CD4-positive, alpha-beta memory T cell (primary cell): ENCODE measurements around the gene OR6X1. TPM values are rescaled to one million over a fixed set of nuclear protein-coding genes. Genes with fewer than 3 reads are reported as not detected.
"Not testable (repeated sequence)": the region's sequence is repeated elsewhere in the genome, so short reads cannot be mapped to it uniquely, and the experiment has no call there.

Experiments used
- CTCF ChIA-PET: fragments of 350-600 bp; sonication (Branson Sonifier 250); formaldehyde crosslinking; loops from one replicate; lab custom pipeline; 2021; ENCODE audit warnings: inconsistent platforms; ENCODE audit not compliant: partially characterized antibody; lab: Charles Lee
- POLR2A ChIA-PET: fragments of 350-600 bp; sonication (Branson Sonifier 250); formaldehyde crosslinking; loops from one replicate; lab custom pipeline; 2021; ENCODE audit not compliant: partially characterized antibody; lab: Charles Lee
- DNase-seq, 5 donors: peaks; one replicate each; pipeline versions ENCODE4 v3.0.0 to v3.0.0-alpha.2; 2020 to 2022; ENCODE audit warnings: mixed read lengths in 1 of 5
- H3K27ac ChIP-seq: one replicate; pipeline ENCODE4 v1.7.0; 2013; ENCODE audit warnings: low read depth, low read length
- H3K27me3 ChIP-seq: 2 replicates; pipeline ENCODE4 v1.7.0; 2013; ENCODE audit warnings: mild to moderate bottlenecking, low read length, moderate library complexity; ENCODE audit not compliant: insufficient read depth
- H3K36me3 ChIP-seq: 2 replicates; pipeline ENCODE4 v1.7.0; 2013; ENCODE audit warnings: mild to moderate bottlenecking, low read length, moderate library complexity; ENCODE audit not compliant: insufficient read depth
- H3K4me1 ChIP-seq: 2 replicates; pipeline ENCODE4 v1.7.0; 2013; ENCODE audit warnings: mild to moderate bottlenecking, low read length, moderate library complexity; ENCODE audit not compliant: insufficient read depth
- H3K4me3 ChIP-seq, 2 donors: one replicate each; pipeline ENCODE4 v1.7.0; 2013; ENCODE audit warnings: low read length in 2 of 2, mild to moderate bottlenecking in 1 of 2
- H3K9me3 ChIP-seq, 2 donors: one replicate each; pipeline ENCODE4 v1.7.0; 2013; ENCODE audit warnings: low read length in 2 of 2, control low read depth in 1 of 2; ENCODE audit not compliant: control insufficient read depth in 1 of 2
- H3K27ac Mint-ChIP-seq, 7 donors: one replicate each; pipeline ENCODE4 v1.8.0; 2020 to 2021; ENCODE audit warnings: mixed read lengths in 7 of 7, mild to moderate bottlenecking in 6 of 7, inconsistent platforms in 3 of 7, moderate library complexity in 3 of 7
- H3K27me3 Mint-ChIP-seq, 2 donors: one replicate each; pipeline ENCODE4 v1.8.0; 2020 to 2021; ENCODE audit warnings: mixed read lengths in 2 of 2
- H3K36me3 Mint-ChIP-seq, 2 donors: one replicate each; pipeline ENCODE4 v1.8.0; 2020 to 2021; ENCODE audit warnings: mixed read lengths in 2 of 2, inconsistent platforms in 1 of 2, mild to moderate bottlenecking in 1 of 2
- H3K4me1 Mint-ChIP-seq, 4 donors: one replicate each; pipeline ENCODE4 v1.8.0; 2020 to 2021; ENCODE audit warnings: mixed read lengths in 4 of 4, mild to moderate bottlenecking in 1 of 4
- H3K4me3 Mint-ChIP-seq, 8 donors: one replicate each; pipeline ENCODE4 v1.8.0; 2020 to 2021; ENCODE audit warnings: mixed read lengths in 8 of 8, mild to moderate bottlenecking in 7 of 8, moderate library complexity in 6 of 8, inconsistent platforms in 3 of 8
- H3K9me3 Mint-ChIP-seq, 8 donors: one replicate each; pipeline ENCODE4 v1.8.0; 2020 to 2021; ENCODE audit warnings: mixed read lengths in 8 of 8, mild to moderate bottlenecking in 5 of 8, inconsistent platforms in 3 of 8, moderate library complexity in 1 of 8
- intact Hi-C: fragments of 100-400 bp; cut with micrococcal nuclease; formaldehyde crosslinking; loops from one replicate; pipeline ENCODE4 v1.15.1; 2023
- polyA plus RNA-seq, 2 donors: library from polyadenylated mRNA; unstranded; fragments of 300-500 nt; fragmentation: Illumina TruSeq; gene quantifications; one replicate each; pipeline ENCODE4 v1.2.3, GENCODE V29; 2021
- total RNA-seq, 2 experiments: library from RNA; stranded (reverse); gene quantifications; one replicate each; pipeline ENCODE4 v1.2.3, GENCODE V29; 2021

OR6X1 gene
- total and polyA plus RNA-seq, 4 experiments from 2014 or later: not detected

- no peaks in the 10 kb centered on the region for H3K36me3 ChIP-seq
- no peaks in the 10 kb centered on the region for H3K27me3 ChIP-seq
- DNase-seq: no peak
- CTCF ChIA-PET: interaction anchor here (1.1 to 1.4 kb wide), 5 partner anchors 8 to 14 kb away, joined by 3 to 8 read pairs (median 3); no protein-coding TSS in a partner anchor
- peaks cover 0 to 4% (median 0%) of the 10 kb centered on the region in 8 donors for H3K9me3 Mint-ChIP-seq
- no peak overlapping the region for H3K27ac ChIP-seq
- H3K9me3 ChIP-seq: no peaks in the 10 kb centered on the region
- intact Hi-C loops: no loop called here
- no peak overlapping the region for H3K4me3 ChIP-seq
- no peaks in the 10 kb centered on the region for H3K4me1 ChIP-seq
- no peak overlapping the region for H3K27ac Mint-ChIP-seq
- no peak overlapping the region for H3K4me3 Mint-ChIP-seq
- no peaks in the 10 kb centered on the region for H3K4me1 Mint-ChIP-seq
- POLR2A ChIA-PET: no interaction called here
- H3K36me3 Mint-ChIP-seq: peaks cover 9% of the 10 kb centered on the region in 2 donors
- peaks cover 4 to 19% of the 10 kb centered on the region in 2 donors for H3K27me3 Mint-ChIP-seq
Observed at GRCh38 chr11:123719452-123719851, 34.9 kb downstream of the OR6X1 start.

GRCh38 chr11:123718469-123718868 is 35.8 kb downstream of the OR6X1 start:
- Histone ChIP-seq H3K36me3 (no peaks in the 10 kb centered on the region), H3K27ac (no peak overlapping the region), H3K4me1 (no peaks in the 10 kb centered on the region), H3K9me3 (no peaks in the 10 kb centered on the region), H3K4me3 (no peak overlapping the region), H3K27me3 (no peaks in the 10 kb centered on the region)
- intact Hi-C loops: no loop called here
- H3K4me3 Mint-ChIP-seq: no peak overlapping the region
- ChIA-PET CTCF (interaction anchor here (1.2 kb wide), 1 partner anchor 9 kb away, joined by 5 read pairs; no protein-coding TSS in a partner anchor), POLR2A (no interaction called here)
- DNase-seq: no peak
- peaks cover under 1 to 6% of the 10 kb centered on the region in 2 donors for H3K36me3 Mint-ChIP-seq
- H3K4me1 Mint-ChIP-seq: no peaks in the 10 kb centered on the region
- H3K9me3 Mint-ChIP-seq: peaks cover 0 to 4% (median 0%) of the 10 kb centered on the region in 8 donors
- peaks cover 11 to 19% of the 10 kb centered on the region in 2 donors for H3K27me3 Mint-ChIP-seq
- H3K27ac Mint-ChIP-seq: no peak overlapping the region

- H3K27me3 Mint-ChIP-seq: peaks cover 12 to 19% of the 10 kb centered on the region in 2 donors
- CTCF ChIA-PET: no interaction called here
- peaks cover 0 to 2% of the 10 kb centered on the region in 2 donors for H3K36me3 Mint-ChIP-seq
- no peak overlapping the region for H3K4me3 Mint-ChIP-seq
- intact Hi-C loops: no loop called here
- H3K4me3 ChIP-seq: no peak overlapping the region
- H3K27me3 ChIP-seq: no peaks in the 10 kb centered on the region
- H3K4me1 Mint-ChIP-seq: no peaks in the 10 kb centered on the region
- no peak for DNase-seq
- no peak overlapping the region for H3K27ac Mint-ChIP-seq
- H3K9me3 Mint-ChIP-seq: peaks cover 0 to 3% (median 0%) of the 10 kb centered on the region in 8 donors
- no peaks in the 10 kb centered on the region for H3K36me3 ChIP-seq
- H3K9me3 ChIP-seq: no peaks in the 10 kb centered on the region
- POLR2A ChIA-PET: no interaction called here
- no peaks in the 10 kb centered on the region for H3K4me1 ChIP-seq
- H3K27ac ChIP-seq: no peak overlapping the region
Observed at GRCh38 chr11:123718063-123718462, 36.3 kb downstream of the OR6X1 start.

- H3K9me3 ChIP-seq, H3K36me3 ChIP-seq, H3K4me1 ChIP-seq, H3K27me3 ChIP-seq, H3K4me3 Mint-ChIP-seq, DNase-seq, H3K9me3 Mint-ChIP-seq, H3K27ac ChIP-seq, H3K36me3 Mint-ChIP-seq, H3K4me1 Mint-ChIP-seq, H3K27ac Mint-ChIP-seq, POLR2A ChIA-PET, intact Hi-C loops, H3K4me3 ChIP-seq: not testable (repeated sequence)
- CTCF ChIA-PET: interaction anchor here (1.3 to 2.8 kb wide), 2 partner anchors 16 to 132 kb away, joined by 3 to 9 read pairs; no protein-coding TSS in a partner anchor
- peaks cover 12 to 18% of the 10 kb centered on the region in 2 donors for H3K27me3 Mint-ChIP-seq
Observed at GRCh38 chr11:123712627-123713026, 41.7 kb downstream of the OR6X1 start.

- Mint-ChIP-seq H3K4me1 (no peaks in the 10 kb centered on the region), H3K36me3 (no peaks in the 10 kb centered on the region), H3K27ac (no peak overlapping the region), H3K9me3 (no peaks in the 10 kb centered on the region), H3K4me3 (no peak overlapping the region), H3K27me3 (peaks cover under 1 to 7% of the 10 kb centered on the region in 2 donors)
- no peaks in the 10 kb centered on the region for H3K9me3 ChIP-seq
- H3K36me3 ChIP-seq: no peaks in the 10 kb centered on the region
- POLR2A ChIA-PET: no interaction called here
- no peaks in the 10 kb centered on the region for H3K27me3 ChIP-seq
- peak in 4 of 5 donors; percentile 33 to 45 (median 40) for DNase-seq
- no peak overlapping the region for H3K27ac ChIP-seq
- H3K4me1 ChIP-seq: no peaks in the 10 kb centered on the region
- CTCF ChIA-PET: interaction anchor here (0.6 to 4.9 kb wide), 13 partner anchors 8 to 388 kb away, joined by 3 to 30 read pairs (median 4); no protein-coding TSS in a partner anchor
- H3K4me3 ChIP-seq: no peak overlapping the region
- intact Hi-C loops: loop anchor here (1.0 kb wide), 2 partner anchors 66 to 127 kb away; no protein-coding TSS in a partner anchor
Observed at GRCh38 chr11:123707606-123708205, 46.6 kb downstream of the OR6X1 start.

GRCh38 chr11:123707206-123707605 is 47.1 kb downstream of the OR6X1 start:
- ChIA-PET CTCF (interaction anchor here (0.6 to 4.9 kb wide), 14 partner anchors 8 to 388 kb away, joined by 3 to 30 read pairs (median 4); no protein-coding TSS in a partner anchor), POLR2A (no interaction called here)
- DNase-seq: no peak
- Mint-ChIP-seq H3K9me3 (no peaks in the 10 kb centered on the region), H3K27ac (no peak overlapping the region), H3K4me1 (no peaks in the 10 kb centered on the region), H3K27me3 (peaks cover 4 to 10% of the 10 kb centered on the region in 2 donors), H3K4me3 (no peak overlapping the region), H3K36me3 (no peaks in the 10 kb centered on the region)
- Histone ChIP-seq H3K4me1 (no peaks in the 10 kb centered on the region), H3K36me3 (no peaks in the 10 kb centered on the region), H3K27me3 (no peaks in the 10 kb centered on the region), H3K9me3 (no peaks in the 10 kb centered on the region), H3K4me3 (no peak overlapping the region), H3K27ac (no peak overlapping the region)
- intact Hi-C loops: loop anchor here (1.0 kb wide), 2 partner anchors 66 to 127 kb away; no protein-coding TSS in a partner anchor

GRCh38 chr11:123704341-123704740 is 50.0 kb downstream of the OR6X1 start:
- CTCF ChIA-PET: interaction anchor here (1.2 kb wide), 1 partner anchor 10 kb away, joined by 3 read pairs; no protein-coding TSS in a partner anchor
- Histone ChIP-seq H3K36me3 (no peaks in the 10 kb centered on the region), H3K9me3 (no peaks in the 10 kb centered on the region), H3K27me3 (no peaks in the 10 kb centered on the region), H3K27ac (no peak overlapping the region), H3K4me3 (no peak overlapping the region), H3K4me1 (no peaks in the 10 kb centered on the region)
- intact Hi-C loops: no loop called here
- POLR2A ChIA-PET: no interaction called here
- no peak overlapping the region for H3K4me3 Mint-ChIP-seq
- H3K4me1 Mint-ChIP-seq: no peaks in the 10 kb centered on the region
- no peaks in the 10 kb centered on the region for H3K9me3 Mint-ChIP-seq
- peaks cover 9 to 12% of the 10 kb centered on the region in 2 donors for H3K27me3 Mint-ChIP-seq
- H3K36me3 Mint-ChIP-seq: no peaks in the 10 kb centered on the region
- H3K27ac Mint-ChIP-seq: no peak overlapping the region
- DNase-seq: no peak
